Measurements from ENCODE around the gene MED27.
"Not testable (repeated sequence)": the region's sequence is repeated elsewhere in the genome, so short reads cannot be mapped to it uniquely, and the experiment has no call there.

MED27 gene

GRCh38 chr9:131960851-131961495 is 118.7 kb downstream of the MED27 start:
- no peak for DNase-seq

- DNase-seq = no peak
These were observed 119.4 kb downstream of the MED27 start for GRCh38 chr9:131960311-131960710.

GRCh38 chr9:131959887-131960286 is 119.8 kb downstream of the MED27 start:
- no peak for DNase-seq

- DNase-seq = no peak
These were observed 120.6 kb downstream of the MED27 start for GRCh38 chr9:131959056-131959455.

- no peak for DNase-seq
These were observed 125.4 kb downstream of the MED27 start for GRCh38 chr9:131954299-131954698.

- no peak for DNase-seq
These were observed 127.8 kb downstream of the MED27 start for GRCh38 chr9:131951905-131952304.

GRCh38 chr9:131951155-131951554 is 128.5 kb downstream of the MED27 start:
- no peak for DNase-seq

GRCh38 chr9:131950487-131950886 is 129.2 kb downstream of the MED27 start:
- DNase-seq = no peak

GRCh38 chr9:131946180-131946579 is 133.5 kb downstream of the MED27 start:
- no peak for DNase-seq

- no peak for DNase-seq
These were observed 136.3 kb downstream of the MED27 start for GRCh38 chr9:131943351-131943841.

GRCh38 chr9:131942146-131942720 is 137.4 kb downstream of the MED27 start:
- no peak for DNase-seq

- DNase-seq = no peak
These were observed 142.2 kb downstream of the MED27 start for GRCh38 chr9:131937451-131937850.

- no peak for DNase-seq
These were observed 142.7 kb downstream of the MED27 start for GRCh38 chr9:131936929-131937328.

GRCh38 chr9:131934673-131935072 is 145.0 kb downstream of the MED27 start:
- DNase-seq = no peak

- DNase-seq = no peak
These were observed 152.6 kb downstream of the MED27 start for GRCh38 chr9:131927091-131927490.

- no peak for DNase-seq
These were observed 153.2 kb downstream of the MED27 start for GRCh38 chr9:131926360-131926922.

GRCh38 chr9:131925677-131926177 is 153.9 kb downstream of the MED27 start:
- DNase-seq = no peak

GRCh38 chr9:131923766-131924165 is 155.9 kb downstream of the MED27 start:
- DNase-seq = no peak

- DNase-seq = no peak
These were observed 156.5 kb downstream of the MED27 start for GRCh38 chr9:131923132-131923671.

GRCh38 chr9:131921635-131922034 is 158.0 kb downstream of the MED27 start:
- not testable (repeated sequence) for DNase-seq

GRCh38 chr9:131919216-131919615 is 160.5 kb downstream of the MED27 start:
- no peak for DNase-seq

GRCh38 chr9:131918481-131918880 is 161.2 kb downstream of the MED27 start:
- DNase-seq = no peak

- DNase-seq = no peak
These were observed 162.7 kb downstream of the MED27 start for GRCh38 chr9:131917009-131917408.

GRCh38 chr9:131915181-131915580 is 164.5 kb downstream of the MED27 start:
- no peak for DNase-seq

Data from activated effector memory CD4-positive, alpha-beta T cell treated with anti-CD3 and anti-CD28 coated beads, Interleukin-2, amount 50 U/mL, for 16 hours (primary cell).